CD14-positive monocyte (primary cell): ENCODE data around the gene TEPSIN. TPM values are rescaled to one million over a fixed set of nuclear protein-coding genes. Genes with fewer than 3 reads are reported as not detected.

ENCODE experiments used
- DNase-seq, 3 donors: peaks; one replicate each; pipeline ENCODE4 v3.0.0-alpha.2; 2011 to 2022
- H2AFZ ChIP-seq: 2 replicates; pipeline ENCODE4 v1.6.0; 2012; ENCODE audit warnings: mild to moderate bottlenecking, low read depth, low read length, inconsistent platforms; ENCODE audit not compliant: insufficient read depth, poor library complexity, severe bottlenecking
- H3K27ac ChIP-seq, 2 donors: 1 replicate in 1 of 2; 2 replicates in 1 of 2; pipeline ENCODE4 v1.5.1; 2012 to 2013; ENCODE audit warnings: low read length in 2 of 2, control low read depth in 1 of 2, inconsistent platforms in 1 of 2, low read depth in 1 of 2, mild to moderate bottlenecking in 1 of 2
- H3K27me3 ChIP-seq, 2 donors: one replicate each; pipeline versions ENCODE4 v1.6.0 to v1.6.1; 2011 to 2013; ENCODE audit warnings: low read length in 2 of 2; ENCODE audit not compliant: control insufficient read depth in 2 of 2, insufficient read depth in 2 of 2
- H3K36me3 ChIP-seq, 2 donors: replicated peaks in 1 of 2; 1 replicate in 1 of 2; 2 replicates in 1 of 2; pipeline versions ENCODE4 v1.5.1 to v1.6.1; 2012 to 2013; ENCODE audit warnings: low read length in 2 of 2, control low read depth in 1 of 2, inconsistent platforms in 1 of 2, mild to moderate bottlenecking in 1 of 2; ENCODE audit not compliant: insufficient read depth in 2 of 2, control insufficient read depth in 1 of 2
- H3K4me1 ChIP-seq, 2 donors: 1 replicate in 1 of 2; 2 replicates in 1 of 2; pipeline versions ENCODE4 v1.5.1 to v1.6.1; 2012 to 2013; ENCODE audit warnings: low read length in 2 of 2, control low read depth in 1 of 2, inconsistent platforms in 1 of 2, mild to moderate bottlenecking in 1 of 2, moderate library complexity in 1 of 2; ENCODE audit not compliant: insufficient read depth in 2 of 2, control insufficient read depth in 1 of 2
- H3K4me2 ChIP-seq: replicated peaks from 2 replicates; pipeline ENCODE3; 2012; ENCODE audit warnings: low read length, moderate library complexity, mild to moderate bottlenecking; ENCODE audit not compliant: poor library complexity, severe bottlenecking; ENCODE audit errors: extremely low read depth
- H3K4me3 ChIP-seq, 3 experiments: fragments of 200-600 bp in 1 of 3; sonication (generic) in 1 of 3; replicated peaks in 1 of 3; 1 replicate in 2 of 3; 2 replicates in 1 of 3; pipeline ENCODE4 v1.5.1; 2011 to 2013; ENCODE audit warnings: low read length in 3 of 3, mild to moderate bottlenecking in 3 of 3, control low read depth in 2 of 3, low read depth in 2 of 3, inconsistent platforms in 1 of 3, moderate library complexity in 1 of 3
- H3K79me2 ChIP-seq: 2 replicates; pipeline ENCODE4 v1.6.0; 2012; ENCODE audit warnings: mild to moderate bottlenecking, control low read depth, inconsistent platforms, low read length, moderate library complexity; ENCODE audit not compliant: insufficient read depth
- H3K9ac ChIP-seq: 2 replicates; pipeline ENCODE4 v1.6.0; 2017; ENCODE audit warnings: low read length, mild to moderate bottlenecking; ENCODE audit not compliant: insufficient read depth, poor library complexity, severe bottlenecking
- H3K9me3 ChIP-seq, 2 donors: replicated peaks in 1 of 2; 1 replicate in 1 of 2; 2 replicates in 1 of 2; pipeline versions ENCODE4 v1.5.1 to v1.6.1; 2012 to 2013; ENCODE audit warnings: low read length in 2 of 2, control low read depth in 1 of 2; ENCODE audit not compliant: control insufficient read depth in 1 of 2, insufficient read depth in 1 of 2
- H4K20me1 ChIP-seq: 2 replicates; pipeline ENCODE4 v1.6.0; 2012; ENCODE audit warnings: mild to moderate bottlenecking, low read length, control low read depth, moderate library complexity; ENCODE audit not compliant: insufficient read depth
- H3K27ac Mint-ChIP-seq, 7 donors: one replicate each; pipeline ENCODE4 v1.8.0; 2020; ENCODE audit warnings: mild to moderate bottlenecking in 7 of 7, mixed read lengths in 7 of 7, moderate library complexity in 6 of 7, inconsistent platforms in 2 of 7
- H3K27me3 Mint-ChIP-seq, 3 donors: one replicate each; pipeline ENCODE4 v1.8.0; 2021 to 2022; ENCODE audit warnings: low read depth in 3 of 3, mild to moderate bottlenecking in 3 of 3, mixed read lengths in 3 of 3, moderate library complexity in 3 of 3, inconsistent platforms in 1 of 3
- H3K36me3 Mint-ChIP-seq, 2 donors: one replicate each; pipeline ENCODE4 v1.8.0; 2020; ENCODE audit warnings: mixed read lengths in 2 of 2, inconsistent platforms in 1 of 2, mild to moderate bottlenecking in 1 of 2
- H3K4me1 Mint-ChIP-seq: one replicate; pipeline ENCODE4 v1.8.0; 2020; ENCODE audit warnings: mild to moderate bottlenecking, mixed read lengths
- H3K4me3 Mint-ChIP-seq, 2 donors: one replicate each; pipeline ENCODE4 v1.8.0; 2020; ENCODE audit warnings: mild to moderate bottlenecking in 2 of 2, mixed read lengths in 2 of 2, moderate library complexity in 1 of 2
- H3K9me3 Mint-ChIP-seq, 7 donors: one replicate each; pipeline ENCODE4 v1.8.0; 2020 to 2022; ENCODE audit warnings: mixed read lengths in 7 of 7, mild to moderate bottlenecking in 6 of 7, moderate library complexity in 6 of 7, inconsistent platforms in 2 of 7
- CTCF ChIP-seq: fragments of 200-600 bp; IDR thresholded peaks from one replicate; pipeline ENCODE4 v1.8.0; 2022; ENCODE audit warnings: antibody characterized with exemption, mild to moderate bottlenecking
- WGBS: methylation state at CpG from one replicate; pipeline ENCODE4 v1.1.5; 2013; ENCODE audit warnings: missing lambda C conversion rate; ENCODE audit not compliant: insufficient coverage; 5-methylcytosine and 5-hydroxymethylcytosine counted together
- intact Hi-C, 2 donors: fragments of 100-400 bp; cut with micrococcal nuclease; formaldehyde crosslinking; loops; one replicate each; pipeline versions ENCODE4 v1.15.0 to v1.15.1; 2023
- polyA plus RNA-seq, 3 donors: library from polyadenylated mRNA; depleted of rRNA in 1 of 3; unstranded in 2 of 3; stranded (reverse) in 1 of 3; fragments of 300-500 nt in 2 of 3; fragments of >200 nt in 1 of 3; fragmentation: Illumina TruSeq in 2 of 3; gene quantifications; 1 replicate in 2 of 3; 2 replicates in 1 of 3; pipeline ENCODE4 v1.2.3, GENCODE V29; 2012 to 2021

Gene TEPSIN
- polyA plus RNA-seq, 3 donors = 3.4 to 136 (median 4.5) TPM

- H2AFZ ChIP-seq = no peak overlapping the region
- no peak overlapping the region for H3K4me2 ChIP-seq
- H3K27me3 ChIP-seq = no peaks in the 10 kb centered on the region
- H3K9ac ChIP-seq = no peak overlapping the region
- H3K79me2 ChIP-seq = peaks cover 80% of the 10 kb centered on the region
- Mint-ChIP-seq H3K36me3 (peaks cover 54 to 75% of the 10 kb centered on the region in 2 donors), H3K4me3 (no peak overlapping the region), H3K27ac (peak overlapping the region in 3 of 7 donors; percentile 18 to 37 (median 30)), H3K9me3 (no peaks in the 10 kb centered on the region), H3K27me3 (no peaks in the 10 kb centered on the region), H3K4me1 (peaks cover 36% of the 10 kb centered on the region)
- intact Hi-C loops = loop anchor here in 1 of 2 donors (10.0 kb wide), 2 partner anchors 112 to 202 kb away; partner anchors contain the start of gene BAHCC1
- H3K27ac ChIP-seq = no peak overlapping the region
- no peak for DNase-seq
- H3K4me1 ChIP-seq = peaks cover 36% of the 10 kb centered on the region in 2 donors
- no peak overlapping the region for H3K4me3 ChIP-seq
- WGBS = 97% methylated on average over 14 of the region's 16 CpGs
- peaks cover 54 to 62% of the 10 kb centered on the region in 2 donors for H3K36me3 ChIP-seq
- no peak for TF ChIP-seq CTCF
- peaks cover 32% of the 10 kb centered on the region for H4K20me1 ChIP-seq
- H3K9me3 ChIP-seq = no peaks in the 10 kb centered on the region
Observed at GRCh38 chr17:81282876-81283275, 44.0 kb upstream of the TEPSIN start.

- Mint-ChIP-seq H3K9me3 (no peaks in the 10 kb centered on the region), H3K36me3 (peaks cover 60 to 78% of the 10 kb centered on the region in 2 donors), H3K4me3 (no peak overlapping the region), H3K27ac (peak overlapping the region in 1 of 7 donors; percentile 46), H3K27me3 (no peaks in the 10 kb centered on the region), H3K4me1 (peaks cover 28% of the 10 kb centered on the region)
- no peak overlapping the region for H3K4me2 ChIP-seq
- H3K4me1 ChIP-seq = peaks cover 28 to 29% of the 10 kb centered on the region in 2 donors
- no peaks in the 10 kb centered on the region for H3K27me3 ChIP-seq
- H3K27ac ChIP-seq = no peak overlapping the region
- no peak overlapping the region for H3K9ac ChIP-seq
- DNase-seq = no peak
- H3K36me3 ChIP-seq = peaks cover 60 to 70% of the 10 kb centered on the region in 2 donors
- peaks cover 39% of the 10 kb centered on the region for H4K20me1 ChIP-seq
- intact Hi-C loops = loop anchor here in 1 of 2 donors (10.0 kb wide), 2 partner anchors 113 to 203 kb away; partner anchors contain the start of gene BAHCC1
- no peak overlapping the region for H3K4me3 ChIP-seq
- H3K79me2 ChIP-seq = peaks cover 80% of the 10 kb centered on the region
- no peak overlapping the region for H2AFZ ChIP-seq
- WGBS = 98% methylated on average over 29 of the region's 33 CpGs
- TF ChIP-seq CTCF = no peak
- H3K9me3 ChIP-seq = no peaks in the 10 kb centered on the region
Observed at GRCh38 chr17:81282141-81282540, 43.3 kb upstream of the TEPSIN start.
